Kidney epithelial cell (primary cell): Measurements from ENCODE around the gene CORO2A. TPM values are rescaled to one million over a fixed set of nuclear protein-coding genes. Genes with fewer than 3 reads are reported as not detected.

Source experiments
- DNase-seq: peaks from one replicate; pipeline ENCODE4 v3.0.0-alpha.2; 2010; ENCODE audit warnings: low read depth
- H3K27me3 ChIP-seq: 2 replicates; pipeline ENCODE4 v1.6.0; 2011; ENCODE audit warnings: low read length; ENCODE audit not compliant: control insufficient read depth, insufficient read depth
- H3K36me3 ChIP-seq: 2 replicates; pipeline ENCODE4 v1.5.1; 2011; ENCODE audit warnings: low read length; ENCODE audit not compliant: control insufficient read depth, insufficient read depth
- H3K4me3 ChIP-seq: 2 replicates; pipeline ENCODE4 v1.5.1; 2011; ENCODE audit warnings: low read depth, mild to moderate bottlenecking, control low read depth, low read length
- CTCF ChIP-seq: IDR thresholded peaks from 2 replicates; pipeline ENCODE4 v1.5.1; 2011; ENCODE audit warnings: mild to moderate bottlenecking, moderate library complexity, low read length, control low read depth, inconsistent platforms; ENCODE audit not compliant: insufficient read depth, poor library complexity, severe bottlenecking
- total RNA-seq: library from RNA; depleted of rRNA; stranded (reverse); fragments of >200 nt; gene quantifications from 2 replicates; pipeline ENCODE4 v1.2.3, GENCODE V29; 2015

The CORO2A gene
- total RNA-seq, 1 donor from 2014 or later = 7.8 TPM

GRCh38 chr9:98234245-98234825, 41.9 kb upstream of the CORO2A start:
- TF ChIP-seq CTCF = no peak
- Histone ChIP-seq H3K27me3 (no peaks in the 10 kb centered on the region), H3K36me3 (peaks cover 3% of the 10 kb centered on the region), H3K4me3 (no peak overlapping the region)
- no peak for DNase-seq

- H3K27me3 ChIP-seq = no peaks in the 10 kb centered on the region
- no peak for DNase-seq
- no peak for TF ChIP-seq CTCF
- no peak overlapping the region for H3K4me3 ChIP-seq
- peaks cover 3% of the 10 kb centered on the region for H3K36me3 ChIP-seq
These were observed 40.5 kb upstream of the CORO2A start for GRCh38 chr9:98232926-98233325.

GRCh38 chr9:98231770-98232478, 39.5 kb upstream of the CORO2A start:
- Histone ChIP-seq H3K36me3 (peaks cover 3% of the 10 kb centered on the region), H3K27me3 (no peaks in the 10 kb centered on the region), H3K4me3 (no peak overlapping the region)
- DNase-seq = no peak
- no peak for TF ChIP-seq CTCF

- H3K4me3 ChIP-seq = no peak overlapping the region
- TF ChIP-seq CTCF = no peak
- peaks cover 3% of the 10 kb centered on the region for H3K36me3 ChIP-seq
- no peaks in the 10 kb centered on the region for H3K27me3 ChIP-seq
- no peak for DNase-seq
These were observed 38.4 kb upstream of the CORO2A start for GRCh38 chr9:98230789-98231188.

GRCh38 chr9:98230304-98230703, 37.9 kb upstream of the CORO2A start:
- no peak for DNase-seq
- Histone ChIP-seq H3K4me3 (no peak overlapping the region), H3K27me3 (no peaks in the 10 kb centered on the region), H3K36me3 (peaks cover 3% of the 10 kb centered on the region)
- TF ChIP-seq CTCF = no peak

- DNase-seq = no peak
- Histone ChIP-seq H3K36me3 (peaks cover 3% of the 10 kb centered on the region), H3K4me3 (no peak overlapping the region), H3K27me3 (no peaks in the 10 kb centered on the region)
- TF ChIP-seq CTCF = no peak
These were observed 37.2 kb upstream of the CORO2A start for GRCh38 chr9:98229620-98230019.
